ENCODE measurements around the gene NFIL3. TPM values are rescaled to one million over a fixed set of nuclear protein-coding genes. Genes with fewer than 3 reads are reported as not detected.
A peak's percentile ranks its signal among the peaks of the same experiment; 100 is the strongest.

NFIL3 gene
- total and polyA plus RNA-seq, 2 experiments from 2014 or later: 4.1 to 7.5 TPM

DNA sequence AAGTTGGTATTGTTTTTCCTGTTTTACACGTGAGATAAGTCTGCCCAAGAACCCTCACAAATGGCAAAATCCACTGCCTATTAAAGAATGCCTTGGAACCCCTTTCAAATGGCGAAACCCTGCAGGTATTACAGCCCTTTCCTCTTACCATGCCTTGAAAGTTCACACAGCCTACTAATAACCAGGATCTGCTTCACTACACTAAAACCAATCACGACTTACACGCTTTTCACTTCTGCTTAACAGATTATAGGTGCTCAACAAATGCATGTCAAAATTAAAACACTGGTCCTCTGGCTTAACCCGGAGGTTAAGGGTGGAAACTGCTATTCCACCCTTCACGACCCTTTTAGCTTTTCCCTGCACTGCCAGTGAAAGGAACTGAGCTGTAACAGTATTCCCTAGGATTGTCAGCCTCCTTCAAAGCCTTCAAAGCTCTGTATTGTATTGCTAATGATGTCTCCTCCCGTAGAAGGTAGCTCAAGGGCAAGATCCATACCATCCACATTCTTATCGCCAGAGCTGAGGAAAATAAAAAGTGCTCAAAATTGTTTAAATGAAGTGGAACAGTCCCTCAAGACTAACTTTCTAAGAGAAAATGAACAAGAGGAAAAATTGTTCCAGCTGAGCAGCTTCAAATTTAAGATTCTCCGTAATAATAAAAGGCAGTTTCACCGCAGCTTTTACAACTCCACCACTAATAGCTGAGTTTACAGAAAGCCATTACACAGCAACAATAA is 62.9 kb downstream of the NFIL3 start:
- Histone ChIP-seq H3K4me1 (ENCODE audit: insufficient read depth) (peaks cover 18% of the 10 kb centered on the region), H3K9me2 (ENCODE audit: insufficient read depth) (0 out of 2 replicates have a peak, but pooled peaks cover 3% of the 10 kb centered on the region), H3F3A (replicated peaks; ENCODE audit: low read depth) (no peaks in the 10 kb centered on the region), H2AFZ (peak overlapping the region; percentile 56; the same call in 1 of the 2 replicates), H3K79me2 (replicated peaks; ENCODE audit: insufficient read depth) (peaks cover 49% of the 10 kb centered on the region), H3K27me3 (ENCODE audit: insufficient read depth) (no peaks in the 10 kb centered on the region), H3K4me2 (peak overlapping the region; percentile 81), H3K36me3 (ENCODE audit: insufficient read depth) (peaks cover 3% of the 10 kb centered on the region), H4K20me1 (replicated peaks; ENCODE audit: insufficient read depth) (peaks cover 29% of the 10 kb centered on the region), H3K27ac (ENCODE audit: low read depth) (peak overlapping the region; percentile 88), H3K4me3 (peak overlapping the region; percentile 79)
- H3K9me3 Mint-ChIP-seq: peaks cover 11% of the 10 kb centered on the region
- H3K27me3 Mint-ChIP-seq (ENCODE audit: insufficient read depth, low read depth, poor library complexity): peaks cover 12% of the 10 kb centered on the region
- TF ChIP-seq POLR2AphosphoS5 (IDR thresholded peaks at IDR 0.05; ENCODE audit: low read depth) (no peak), EZH2phosphoT487 (IDR thresholded peaks at IDR 0.05; ENCODE audit: unreplicated experiment) (no peak), JUNB (IDR thresholded peaks at IDR 0.05; ENCODE audit: unreplicated experiment) (no peak), STAT1 (IDR thresholded peaks at IDR 0.05; ENCODE audit: unreplicated experiment) (no peak), CREB1 (CRISPR knock-in tag; IDR thresholded peaks at IDR 0.05; ENCODE audit: low read depth) (no peak), EZH2 (IDR thresholded peaks at IDR 0.05; ENCODE audit: low read depth, unreplicated experiment) (no peak)
- peaks cover 19% of the 10 kb centered on the region for H3K36me3 Mint-ChIP-seq (ENCODE audit: low read depth)
- ATAC-seq (peak; percentile 94), DNase-seq (ENCODE audit: low spot score) (peak; percentile 85)
- H3K4me3 Mint-ChIP-seq: peak overlapping the region; percentile 98
- H3K4me1 Mint-ChIP-seq: peaks cover 25% of the 10 kb centered on the region
- H3K27ac Mint-ChIP-seq: peak overlapping the region; percentile 98

DNA sequence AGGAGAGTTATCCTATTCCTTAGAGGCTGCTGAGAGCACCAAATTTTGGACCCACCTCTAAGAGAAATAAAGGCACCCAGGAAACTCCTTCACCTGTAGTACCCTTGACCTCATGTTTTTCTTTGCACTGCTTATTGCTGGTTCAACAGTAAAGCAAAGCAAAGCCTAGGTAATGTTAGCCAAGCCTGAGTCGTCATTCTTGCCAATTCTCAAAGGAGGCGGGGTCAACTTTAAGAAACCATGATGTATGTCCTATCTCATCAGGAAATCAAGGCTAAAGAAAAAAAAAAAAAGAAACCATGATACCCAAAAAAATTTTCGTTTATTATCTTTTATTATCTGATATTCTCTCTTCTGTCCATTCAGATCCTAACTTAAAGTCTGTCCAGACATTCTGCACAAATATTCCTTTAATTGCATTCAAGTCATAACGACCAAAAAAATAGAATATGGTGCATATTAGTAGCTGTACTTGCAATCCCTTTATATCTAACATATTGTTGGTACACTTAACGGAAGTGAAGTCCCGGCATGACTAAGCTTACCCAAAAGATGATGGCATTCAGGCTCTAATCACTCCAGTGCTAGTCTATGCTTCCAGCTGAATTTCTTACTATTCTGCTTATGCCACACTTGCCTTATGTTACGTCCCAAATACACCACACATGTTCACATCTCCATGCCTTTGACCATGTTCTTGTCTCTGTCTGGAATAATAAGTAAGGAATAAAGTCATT is 63.7 kb downstream of the NFIL3 start:
- peaks cover 57% of the 10 kb centered on the region for H3K79me2 ChIP-seq (replicated peaks; ENCODE audit: insufficient read depth)
- H2AFZ ChIP-seq: no peak overlapping the region
- DNase-seq (ENCODE audit: low spot score): no peak
- no peaks in the 10 kb centered on the region for H3F3A ChIP-seq (replicated peaks; ENCODE audit: low read depth)
- H4K20me1 ChIP-seq (replicated peaks; ENCODE audit: insufficient read depth): peaks cover 32% of the 10 kb centered on the region
- Mint-ChIP-seq H3K4me3 (peak overlapping the region; percentile 98), H3K4me1 (peaks cover 25% of the 10 kb centered on the region), H3K36me3 (ENCODE audit: low read depth) (peaks cover 19% of the 10 kb centered on the region), H3K27ac (no peak overlapping the region; the same call in 1 of the 2 replicates), H3K27me3 (ENCODE audit: insufficient read depth, low read depth, poor library complexity) (peaks cover 12% of the 10 kb centered on the region), H3K9me3 (peaks cover 7% of the 10 kb centered on the region)
- H3K27me3 ChIP-seq (ENCODE audit: insufficient read depth): no peaks in the 10 kb centered on the region
- no peak overlapping the region for H3K27ac ChIP-seq (ENCODE audit: low read depth)
- H3K36me3 ChIP-seq (ENCODE audit: insufficient read depth): peaks cover 2% of the 10 kb centered on the region; the same call in 1 of the 2 replicates
- H3K4me2 ChIP-seq: peak overlapping the region; percentile 81
- peaks cover 18% of the 10 kb centered on the region for H3K4me1 ChIP-seq (ENCODE audit: insufficient read depth)
- peak overlapping the region; percentile 79 for H3K4me3 ChIP-seq
- no peak for ATAC-seq
- H3K9me2 ChIP-seq (ENCODE audit: insufficient read depth): 0 out of 2 replicates have a peak, but pooled peaks cover 3% of the 10 kb centered on the region
- TF ChIP-seq STAT1 (IDR thresholded peaks at IDR 0.05; ENCODE audit: unreplicated experiment) (no peak), JUNB (IDR thresholded peaks at IDR 0.05; ENCODE audit: unreplicated experiment) (no peak), POLR2AphosphoS5 (IDR thresholded peaks at IDR 0.05; ENCODE audit: low read depth) (no peak), ETS1 (IDR thresholded peaks at IDR 0.05) (no peak), CREB1 (CRISPR knock-in tag; IDR thresholded peaks at IDR 0.05; ENCODE audit: low read depth) (no peak)
- TF ChIP-seq, protein P1, sequence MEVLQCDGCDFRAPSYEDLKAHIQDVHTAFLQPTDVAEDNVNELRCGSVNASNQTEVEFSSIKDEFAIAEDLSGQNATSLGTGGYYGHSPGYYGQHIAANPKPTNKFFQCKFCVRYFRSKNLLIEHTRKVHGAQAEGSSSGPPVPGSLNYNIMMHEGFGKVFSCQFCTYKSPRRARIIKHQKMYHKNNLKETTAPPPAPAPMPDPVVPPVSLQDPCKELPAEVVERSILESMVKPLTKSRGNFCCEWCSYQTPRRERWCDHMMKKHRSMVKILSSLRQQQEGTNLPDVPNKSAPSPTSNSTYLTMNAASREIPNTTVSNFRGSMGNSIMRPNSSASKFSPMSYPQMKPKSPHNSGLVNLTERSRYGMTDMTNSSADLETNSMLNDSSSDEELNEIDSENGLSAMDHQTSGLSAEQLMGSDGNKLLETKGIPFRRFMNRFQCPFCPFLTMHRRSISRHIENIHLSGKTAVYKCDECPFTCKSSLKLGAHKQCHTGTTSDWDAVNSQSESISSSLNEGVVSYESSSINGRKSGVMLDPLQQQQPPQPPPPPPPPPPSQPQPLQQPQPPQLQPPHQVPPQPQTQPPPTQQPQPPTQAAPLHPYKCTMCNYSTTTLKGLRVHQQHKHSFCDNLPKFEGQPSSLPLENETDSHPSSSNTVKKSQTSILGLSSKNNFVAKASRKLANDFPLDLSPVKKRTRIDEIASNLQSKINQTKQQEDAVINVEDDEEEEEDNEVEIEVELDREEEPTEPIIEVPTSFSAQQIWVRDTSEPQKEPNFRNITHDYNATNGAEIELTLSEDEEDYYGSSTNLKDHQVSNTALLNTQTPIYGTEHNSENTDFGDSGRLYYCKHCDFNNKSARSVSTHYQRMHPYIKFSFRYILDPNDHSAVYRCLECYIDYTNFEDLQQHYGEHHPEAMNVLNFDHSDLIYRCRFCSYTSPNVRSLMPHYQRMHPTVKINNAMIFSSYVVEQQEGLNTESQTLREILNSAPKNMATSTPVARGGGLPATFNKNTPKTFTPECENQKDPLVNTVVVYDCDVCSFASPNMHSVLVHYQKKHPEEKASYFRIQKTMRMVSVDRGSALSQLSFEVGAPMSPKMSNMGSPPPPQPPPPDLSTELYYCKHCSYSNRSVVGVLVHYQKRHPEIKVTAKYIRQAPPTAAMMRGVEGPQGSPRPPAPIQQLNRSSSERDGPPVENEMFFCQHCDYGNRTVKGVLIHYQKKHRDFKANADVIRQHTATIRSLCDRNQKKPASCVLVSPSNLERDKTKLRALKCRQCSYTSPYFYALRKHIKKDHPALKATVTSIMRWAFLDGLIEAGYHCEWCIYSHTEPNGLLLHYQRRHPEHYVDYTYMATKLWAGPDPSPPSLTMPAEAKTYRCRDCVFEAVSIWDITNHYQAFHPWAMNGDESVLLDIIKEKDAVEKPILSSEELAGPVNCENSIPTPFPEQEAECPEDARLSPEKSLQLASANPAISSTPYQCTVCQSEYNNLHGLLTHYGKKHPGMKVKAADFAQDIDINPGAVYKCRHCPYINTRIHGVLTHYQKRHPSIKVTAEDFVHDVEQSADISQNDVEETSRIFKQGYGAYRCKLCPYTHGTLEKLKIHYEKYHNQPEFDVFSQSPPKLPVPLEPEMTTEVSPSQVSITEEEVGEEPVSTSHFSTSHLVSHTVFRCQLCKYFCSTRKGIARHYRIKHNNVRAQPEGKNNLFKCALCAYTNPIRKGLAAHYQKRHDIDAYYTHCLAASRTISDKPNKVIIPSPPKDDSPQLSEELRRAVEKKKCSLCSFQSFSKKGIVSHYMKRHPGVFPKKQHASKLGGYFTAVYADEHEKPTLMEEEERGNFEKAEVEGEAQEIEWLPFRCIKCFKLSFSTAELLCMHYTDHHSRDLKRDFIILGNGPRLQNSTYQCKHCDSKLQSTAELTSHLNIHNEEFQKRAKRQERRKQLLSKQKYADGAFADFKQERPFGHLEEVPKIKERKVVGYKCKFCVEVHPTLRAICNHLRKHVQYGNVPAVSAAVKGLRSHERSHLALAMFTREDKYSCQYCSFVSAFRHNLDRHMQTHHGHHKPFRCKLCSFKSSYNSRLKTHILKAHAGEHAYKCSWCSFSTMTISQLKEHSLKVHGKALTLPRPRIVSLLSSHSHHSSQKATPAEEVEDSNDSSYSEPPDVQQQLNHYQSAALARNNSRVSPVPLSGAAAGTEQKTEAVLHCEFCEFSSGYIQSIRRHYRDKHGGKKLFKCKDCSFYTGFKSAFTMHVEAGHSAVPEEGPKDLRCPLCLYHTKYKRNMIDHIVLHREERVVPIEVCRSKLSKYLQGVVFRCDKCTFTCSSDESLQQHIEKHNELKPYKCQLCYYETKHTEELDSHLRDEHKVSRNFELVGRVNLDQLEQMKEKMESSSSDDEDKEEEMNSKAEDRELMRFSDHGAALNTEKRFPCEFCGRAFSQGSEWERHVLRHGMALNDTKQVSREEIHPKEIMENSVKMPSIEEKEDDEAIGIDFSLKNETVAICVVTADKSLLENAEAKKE (CRISPR knock-in tag; IDR thresholded peaks at IDR 0.05): no peak

Measured in GM23338 (cell line).